OCI-LY7 (cell line): ENCODE measurements around the gene TSPAN9.

Experiments used
- EZH2phosphoT487 ChIP-seq: fragments of 200-600 bp; sonication (generic); IDR thresholded peaks from 2 replicates; pipeline ENCODE4 v1.6.1; 2018; ENCODE audit warnings: low read depth, borderline replicate concordance, mild to moderate bottlenecking, mixed run types, antibody characterized with exemption, low read length, moderate library complexity, mixed read lengths
- TF ChIP-seq, protein P1 (sequence below): fragments of 200-600 bp; sonication (generic); conservative IDR thresholded peaks from 2 replicates; pipeline ENCODE4 v1.5.1; 2014; ENCODE audit warnings: mild to moderate bottlenecking, antibody characterized with exemption, low read length, moderate library complexity, mixed read lengths

- TF ChIP-seq, protein P1, sequence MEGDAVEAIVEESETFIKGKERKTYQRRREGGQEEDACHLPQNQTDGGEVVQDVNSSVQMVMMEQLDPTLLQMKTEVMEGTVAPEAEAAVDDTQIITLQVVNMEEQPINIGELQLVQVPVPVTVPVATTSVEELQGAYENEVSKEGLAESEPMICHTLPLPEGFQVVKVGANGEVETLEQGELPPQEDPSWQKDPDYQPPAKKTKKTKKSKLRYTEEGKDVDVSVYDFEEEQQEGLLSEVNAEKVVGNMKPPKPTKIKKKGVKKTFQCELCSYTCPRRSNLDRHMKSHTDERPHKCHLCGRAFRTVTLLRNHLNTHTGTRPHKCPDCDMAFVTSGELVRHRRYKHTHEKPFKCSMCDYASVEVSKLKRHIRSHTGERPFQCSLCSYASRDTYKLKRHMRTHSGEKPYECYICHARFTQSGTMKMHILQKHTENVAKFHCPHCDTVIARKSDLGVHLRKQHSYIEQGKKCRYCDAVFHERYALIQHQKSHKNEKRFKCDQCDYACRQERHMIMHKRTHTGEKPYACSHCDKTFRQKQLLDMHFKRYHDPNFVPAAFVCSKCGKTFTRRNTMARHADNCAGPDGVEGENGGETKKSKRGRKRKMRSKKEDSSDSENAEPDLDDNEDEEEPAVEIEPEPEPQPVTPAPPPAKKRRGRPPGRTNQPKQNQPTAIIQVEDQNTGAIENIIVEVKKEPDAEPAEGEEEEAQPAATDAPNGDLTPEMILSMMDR, result no peak
- TF ChIP-seq EZH2phosphoT487, result no peak
Measured at GRCh38 chr12:3298603-3299002, 221.4 kb downstream of the TSPAN9 start.
